Mammary epithelial cell (primary cell): ENCODE measurements around the gene CARD18.
"Not testable (repeated sequence)": the region's sequence is repeated elsewhere in the genome, so short reads cannot be mapped to it uniquely, and the experiment has no call there.

ENCODE experiments used
- EZH2 ChIP-seq: IDR thresholded peaks from 2 replicates; pipeline ENCODE4 v1.6.1; 2012; ENCODE audit warnings: low read length, inconsistent platforms, borderline replicate concordance
- TF ChIP-seq, protein P1 (sequence below), 2 donors: IDR thresholded peaks in 1 of 2; conservative IDR thresholded peaks in 1 of 2; 2 replicates each; pipeline ENCODE4 v1.5.1; 2011 to 2012; ENCODE audit warnings: inconsistent platforms in 2 of 2, low read length in 2 of 2, mild to moderate bottlenecking in 2 of 2, control low read depth in 1 of 2, low read depth in 1 of 2; ENCODE audit not compliant: insufficient read depth in 1 of 2; ENCODE audit errors: extremely low read depth in 1 of 2

DNA sequence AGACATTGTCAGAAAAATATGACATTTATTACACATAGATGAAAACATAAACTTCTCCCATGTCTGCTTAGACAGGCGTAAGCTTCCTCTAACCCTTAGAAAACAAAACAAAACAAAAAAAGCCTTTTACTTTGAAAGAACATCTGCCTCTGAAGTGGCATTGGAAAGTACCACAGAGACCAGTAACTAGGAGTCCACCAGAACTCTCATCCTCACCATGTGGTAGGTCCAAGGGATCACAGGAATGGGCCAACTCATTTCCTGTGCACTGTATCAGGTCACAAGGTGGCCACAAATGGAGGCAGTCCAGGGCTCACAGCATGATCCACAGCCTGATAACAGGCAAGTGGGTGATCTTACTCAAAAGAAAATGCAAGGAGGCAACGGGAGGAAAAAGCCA is 40.0 kb downstream of the CARD18 start:
- TF ChIP-seq, protein P1, sequence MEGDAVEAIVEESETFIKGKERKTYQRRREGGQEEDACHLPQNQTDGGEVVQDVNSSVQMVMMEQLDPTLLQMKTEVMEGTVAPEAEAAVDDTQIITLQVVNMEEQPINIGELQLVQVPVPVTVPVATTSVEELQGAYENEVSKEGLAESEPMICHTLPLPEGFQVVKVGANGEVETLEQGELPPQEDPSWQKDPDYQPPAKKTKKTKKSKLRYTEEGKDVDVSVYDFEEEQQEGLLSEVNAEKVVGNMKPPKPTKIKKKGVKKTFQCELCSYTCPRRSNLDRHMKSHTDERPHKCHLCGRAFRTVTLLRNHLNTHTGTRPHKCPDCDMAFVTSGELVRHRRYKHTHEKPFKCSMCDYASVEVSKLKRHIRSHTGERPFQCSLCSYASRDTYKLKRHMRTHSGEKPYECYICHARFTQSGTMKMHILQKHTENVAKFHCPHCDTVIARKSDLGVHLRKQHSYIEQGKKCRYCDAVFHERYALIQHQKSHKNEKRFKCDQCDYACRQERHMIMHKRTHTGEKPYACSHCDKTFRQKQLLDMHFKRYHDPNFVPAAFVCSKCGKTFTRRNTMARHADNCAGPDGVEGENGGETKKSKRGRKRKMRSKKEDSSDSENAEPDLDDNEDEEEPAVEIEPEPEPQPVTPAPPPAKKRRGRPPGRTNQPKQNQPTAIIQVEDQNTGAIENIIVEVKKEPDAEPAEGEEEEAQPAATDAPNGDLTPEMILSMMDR (conservative IDR thresholded peaks at IDR 0.05 in 1 of 2, IDR thresholded peaks at IDR 0.05 in 1 of 2; ENCODE audit: extremely low read depth in 1 of 2, insufficient read depth in 1 of 2, low read depth in 1 of 2, low read length in 2 of 2): not testable (repeated sequence)
- not testable (repeated sequence) for TF ChIP-seq EZH2
